Mammary epithelial cell (primary cell): ENCODE data around the gene PLD1.

Experiments used
- CTCF ChIP-seq, 2 donors: IDR thresholded peaks in 1 of 2; conservative IDR thresholded peaks in 1 of 2; 2 replicates each; pipeline ENCODE4 v1.5.1; 2011 to 2012; ENCODE audit warnings: inconsistent platforms in 2 of 2, low read length in 2 of 2, mild to moderate bottlenecking in 2 of 2, control low read depth in 1 of 2, low read depth in 1 of 2; ENCODE audit not compliant: insufficient read depth in 1 of 2; ENCODE audit errors: extremely low read depth in 1 of 2
- EZH2 ChIP-seq: IDR thresholded peaks from 2 replicates; pipeline ENCODE4 v1.6.1; 2012; ENCODE audit warnings: low read length, inconsistent platforms, borderline replicate concordance

- no peak for TF ChIP-seq CTCF (conservative IDR thresholded peaks at IDR 0.05 in 1 of 2, IDR thresholded peaks at IDR 0.05 in 1 of 2; ENCODE audit: extremely low read depth in 1 of 2, insufficient read depth in 1 of 2, low read depth in 1 of 2, low read length in 2 of 2)
- TF ChIP-seq EZH2: no peak
Measured at GRCh38 chr3:171804618-171805389, 5.5 kb downstream of the PLD1 start.
